CD4-positive, alpha-beta T cell treated with Interleukin-4 for 1 hour (primary cell): ENCODE measurements around the gene CD300C.
"Not testable (repeated sequence)": the region's sequence is repeated elsewhere in the genome, so short reads cannot be mapped to it uniquely, and the experiment has no call there.

Source experiments
- DNase-seq, 2 donors: peaks; one replicate each; pipeline ENCODE4 v3.0.0-alpha.2; 2020 to 2022

Gene CD300C

GRCh38 chr17:74561586-74561985 lies 15.7 kb upstream of the CD300C start:
- no peak for DNase-seq

GRCh38 chr17:74558882-74559519 lies 13.1 kb upstream of the CD300C start:
- no peak for DNase-seq

GRCh38 chr17:74558402-74558801 lies 12.5 kb upstream of the CD300C start:
- not testable (repeated sequence) for DNase-seq

- DNase-seq = no peak
These were observed 9.6 kb upstream of the CD300C start for GRCh38 chr17:74555427-74555940.

- DNase-seq = no peak
These were observed 9.0 kb upstream of the CD300C start for GRCh38 chr17:74554909-74555308.

GRCh38 chr17:74552037-74552436 lies 6.1 kb upstream of the CD300C start:
- DNase-seq = no peak

- no peak for DNase-seq
These were observed 4.7 kb upstream of the CD300C start for GRCh38 chr17:74550602-74551001.

GRCh38 chr17:74549343-74549742 lies 3.4 kb upstream of the CD300C start:
- DNase-seq = no peak

- DNase-seq = no peak
These were observed 1.8 kb upstream of the CD300C start for GRCh38 chr17:74547736-74548135.

GRCh38 chr17:74547264-74547663 lies 1.3 kb upstream of the CD300C start:
- DNase-seq = no peak

- no peak for DNase-seq
These were observed 671 bp upstream of the CD300C start for GRCh38 chr17:74546586-74546985.

- DNase-seq = no peak
These were observed 698 bp downstream of the CD300C start for GRCh38 chr17:74544991-74545842.

- no peak for DNase-seq
These were observed 1.8 kb downstream of the CD300C start for GRCh38 chr17:74543891-74544760.

GRCh38 chr17:74543406-74543805 lies 2.5 kb downstream of the CD300C start:
- DNase-seq = no peak

- DNase-seq = no peak
These were observed 3.1 kb downstream of the CD300C start for GRCh38 chr17:74542727-74543383.

GRCh38 chr17:74542166-74542565 lies 3.7 kb downstream of the CD300C start:
- DNase-seq = no peak

- no peak for DNase-seq
These were observed 4.5 kb downstream of the CD300C start for GRCh38 chr17:74541176-74542111.

- no peak for DNase-seq
These were observed 6.6 kb downstream of the CD300C start for GRCh38 chr17:74539281-74539820.

- DNase-seq = no peak
These were observed 9.0 kb downstream of the CD300C start for GRCh38 chr17:74536890-74537289.

GRCh38 chr17:74532115-74532514 lies 13.8 kb downstream of the CD300C start:
- peak; percentile 49 to 84 for DNase-seq

- peak in 1 of 2 donors; percentile 12 for DNase-seq
These were observed 14.6 kb downstream of the CD300C start, which contains the start of gene CD300LB for GRCh38 chr17:74531231-74531761. Gene CD300LB, minus strand, starts transcription at chr17:74531475. Its CDS starts 125 bp downstream, at chr17:74531350.
